ENCODE data around the gene ACP7.

The ACP7 gene

DNA sequence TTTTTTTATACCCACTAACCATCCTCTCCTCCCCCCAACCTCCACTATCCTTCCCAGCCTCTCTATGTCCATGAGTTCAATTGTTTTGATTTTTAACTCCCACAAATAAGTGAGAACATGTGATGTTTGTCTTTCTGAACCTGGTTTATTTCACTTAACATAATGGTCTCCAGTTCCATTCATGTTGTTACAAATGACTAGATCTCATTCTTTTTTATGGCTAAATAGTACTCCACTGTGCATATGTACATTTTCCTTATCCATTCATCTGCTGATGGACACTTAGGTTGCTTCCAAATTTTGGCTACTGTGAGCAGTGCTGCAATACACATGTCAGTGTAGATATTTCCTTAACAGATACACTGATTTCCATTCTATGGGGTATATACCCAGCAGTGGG, 24.9 kb upstream of the ACP7 start:
- Histone ChIP-seq H3K79me2 (ENCODE audit: insufficient read depth, low read length) (no peaks in the 10 kb centered on the region), H3K4me3 (ENCODE audit: insufficient read depth, low read length, poor library complexity, severe bottlenecking) (no peak overlapping the region), H3K9me3 (ENCODE audit: insufficient read depth, low read length) (no peaks in the 10 kb centered on the region), H3K9ac (ENCODE audit: low read length) (no peak overlapping the region), H3K36me3 (ENCODE audit: low read length) (no peaks in the 10 kb centered on the region), H3K4me2 (ENCODE audit: low read depth, low read length, poor library complexity, severe bottlenecking) (no peak overlapping the region), H2AFZ (ENCODE audit: low read depth, low read length, severe bottlenecking) (no peak overlapping the region), H3K27ac (ENCODE audit: low read depth, low read length) (no peak overlapping the region), H3F3A (ENCODE audit: insufficient read depth) (no peaks in the 10 kb centered on the region), H3K27me3 (ENCODE audit: low read length) (no peaks in the 10 kb centered on the region), H3K9me2 (replicated peaks; ENCODE audit: insufficient read depth, low read length) (no peaks in the 10 kb centered on the region), H4K20me1 (ENCODE audit: low read depth, low read length) (no peaks in the 10 kb centered on the region)
- TF ChIP-seq, protein P1, sequence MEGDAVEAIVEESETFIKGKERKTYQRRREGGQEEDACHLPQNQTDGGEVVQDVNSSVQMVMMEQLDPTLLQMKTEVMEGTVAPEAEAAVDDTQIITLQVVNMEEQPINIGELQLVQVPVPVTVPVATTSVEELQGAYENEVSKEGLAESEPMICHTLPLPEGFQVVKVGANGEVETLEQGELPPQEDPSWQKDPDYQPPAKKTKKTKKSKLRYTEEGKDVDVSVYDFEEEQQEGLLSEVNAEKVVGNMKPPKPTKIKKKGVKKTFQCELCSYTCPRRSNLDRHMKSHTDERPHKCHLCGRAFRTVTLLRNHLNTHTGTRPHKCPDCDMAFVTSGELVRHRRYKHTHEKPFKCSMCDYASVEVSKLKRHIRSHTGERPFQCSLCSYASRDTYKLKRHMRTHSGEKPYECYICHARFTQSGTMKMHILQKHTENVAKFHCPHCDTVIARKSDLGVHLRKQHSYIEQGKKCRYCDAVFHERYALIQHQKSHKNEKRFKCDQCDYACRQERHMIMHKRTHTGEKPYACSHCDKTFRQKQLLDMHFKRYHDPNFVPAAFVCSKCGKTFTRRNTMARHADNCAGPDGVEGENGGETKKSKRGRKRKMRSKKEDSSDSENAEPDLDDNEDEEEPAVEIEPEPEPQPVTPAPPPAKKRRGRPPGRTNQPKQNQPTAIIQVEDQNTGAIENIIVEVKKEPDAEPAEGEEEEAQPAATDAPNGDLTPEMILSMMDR (IDR thresholded peaks at IDR 0.05; ENCODE audit: insufficient read depth, low read length, poor library complexity, severe bottlenecking): no peak
- no peak for TF ChIP-seq EZH2phosphoT487 (conservative IDR thresholded peaks at IDR 0.05; ENCODE audit: low read length)

DNA sequence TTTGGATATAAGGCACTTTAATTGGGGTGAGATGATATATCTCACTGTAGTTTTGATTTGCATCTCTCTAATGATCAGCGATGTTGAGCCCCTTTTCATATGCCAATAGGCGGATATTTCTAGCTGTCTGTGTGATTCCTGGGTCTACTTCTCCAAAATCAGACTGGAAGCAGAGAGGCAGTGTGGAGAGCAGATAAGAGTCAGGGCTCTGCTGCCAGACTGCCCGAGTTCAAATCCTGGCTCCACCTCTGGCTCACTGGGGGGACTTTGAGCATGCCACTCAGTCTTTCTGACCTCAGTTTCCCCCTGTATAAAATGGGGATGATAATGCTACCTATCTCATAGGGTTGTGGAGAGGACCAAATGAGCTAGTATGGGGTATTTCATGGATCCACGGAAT, 24.0 kb upstream of the ACP7 start:
- no peak overlapping the region for H3K27ac ChIP-seq (ENCODE audit: low read depth, low read length)
- no peaks in the 10 kb centered on the region for H4K20me1 ChIP-seq (ENCODE audit: low read depth, low read length)
- no peak overlapping the region for H2AFZ ChIP-seq (ENCODE audit: low read depth, low read length, severe bottlenecking)
- H3K36me3 ChIP-seq (ENCODE audit: low read length): no peaks in the 10 kb centered on the region
- H3K9me2 ChIP-seq (replicated peaks; ENCODE audit: insufficient read depth, low read length): no peaks in the 10 kb centered on the region
- no peak for TF ChIP-seq EZH2phosphoT487 (conservative IDR thresholded peaks at IDR 0.05; ENCODE audit: low read length)
- TF ChIP-seq, protein P1 (IDR thresholded peaks at IDR 0.05; ENCODE audit: insufficient read depth, low read length, poor library complexity, severe bottlenecking): no peak
- H3K27me3 ChIP-seq (ENCODE audit: low read length): no peaks in the 10 kb centered on the region
- no peaks in the 10 kb centered on the region for H3K9me3 ChIP-seq (ENCODE audit: insufficient read depth, low read length)
- H3K4me3 ChIP-seq (ENCODE audit: insufficient read depth, low read length, poor library complexity, severe bottlenecking): no peak overlapping the region
- no peak overlapping the region for H3K4me2 ChIP-seq (ENCODE audit: low read depth, low read length, poor library complexity, severe bottlenecking)
- no peaks in the 10 kb centered on the region for H3F3A ChIP-seq (ENCODE audit: insufficient read depth)
- no peaks in the 10 kb centered on the region for H3K79me2 ChIP-seq (ENCODE audit: insufficient read depth, low read length)
- H3K9ac ChIP-seq (ENCODE audit: low read length): no peak overlapping the region

DNA sequence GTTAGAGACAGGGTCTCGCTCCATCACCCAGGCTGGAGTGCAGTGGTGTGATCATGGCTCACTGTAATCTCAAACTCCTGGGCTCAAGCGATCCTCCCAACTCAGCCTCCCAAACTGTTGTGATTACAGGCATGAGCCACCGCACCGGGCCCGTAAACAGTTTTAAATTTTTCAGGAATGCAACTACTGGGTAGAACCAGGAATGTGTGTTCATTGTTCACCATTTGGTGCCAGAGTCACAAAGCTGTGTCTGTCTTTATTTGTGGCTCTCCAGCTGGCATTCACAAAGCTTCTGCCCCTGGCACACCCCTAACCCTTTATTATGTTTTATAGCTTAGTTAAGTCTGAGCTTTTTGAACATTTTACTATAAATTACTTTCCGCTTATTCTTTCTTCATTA, 19.8 kb upstream of the ACP7 start:
- H4K20me1 ChIP-seq (ENCODE audit: low read depth, low read length): no peaks in the 10 kb centered on the region
- H3K27me3 ChIP-seq (ENCODE audit: low read length): no peaks in the 10 kb centered on the region
- no peaks in the 10 kb centered on the region for H3K36me3 ChIP-seq (ENCODE audit: low read length)
- no peaks in the 10 kb centered on the region for H3K79me2 ChIP-seq (ENCODE audit: insufficient read depth, low read length)
- no peaks in the 10 kb centered on the region for H3K9me2 ChIP-seq (replicated peaks; ENCODE audit: insufficient read depth, low read length)
- no peaks in the 10 kb centered on the region for H3F3A ChIP-seq (ENCODE audit: insufficient read depth)
- H3K27ac ChIP-seq (ENCODE audit: low read depth, low read length): no peak overlapping the region
- TF ChIP-seq, protein P1 (IDR thresholded peaks at IDR 0.05; ENCODE audit: insufficient read depth, low read length, poor library complexity, severe bottlenecking): no peak
- TF ChIP-seq EZH2phosphoT487 (conservative IDR thresholded peaks at IDR 0.05; ENCODE audit: low read length): no peak
- no peak overlapping the region for H3K4me3 ChIP-seq (ENCODE audit: insufficient read depth, low read length, poor library complexity, severe bottlenecking)
- no peak overlapping the region for H3K4me2 ChIP-seq (ENCODE audit: low read depth, low read length, poor library complexity, severe bottlenecking)
- H2AFZ ChIP-seq (ENCODE audit: low read depth, low read length, severe bottlenecking): no peak overlapping the region
- no peak overlapping the region for H3K9ac ChIP-seq (ENCODE audit: low read length)
- no peaks in the 10 kb centered on the region for H3K9me3 ChIP-seq (ENCODE audit: insufficient read depth, low read length)
